ENCODE results near the gene ADGRG3. TPM values are rescaled to one million over a fixed set of nuclear protein-coding genes. Genes with fewer than 3 reads are reported as not detected.
A peak's percentile ranks its signal among the peaks of the same experiment; 100 is the strongest.

The ADGRG3 gene
- total and polyA plus RNA-seq, 2 of the 13 experiments (the other 11 are each of a cell fraction or from before 2014, with no cell fraction given): 2.7 to 11.8 TPM

GRCh38 chr16:57623251-57624043 is 44.7 kb upstream of the ADGRG3 start (continued):
- TF ChIP-seq MXI1 (IDR thresholded peaks at IDR 0.05; ENCODE audit: borderline replicate concordance, low read depth, low read length) (peak; percentile 47; the same call in 1 of the 3 replicates), ZNF724P (CRISPR knock-in tag; IDR thresholded peaks at IDR 0.05; ENCODE audit: borderline replicate concordance) (no peak), IKZF5 (CRISPR knock-in tag; IDR thresholded peaks at IDR 0.05) (peak; percentile 31; the same call in 1 of the 2 replicates), SNAPC4 (CRISPR knock-in tag; IDR thresholded peaks at IDR 0.05) (no peak), PCBP1 (IDR thresholded peaks at IDR 0.05; ENCODE audit: borderline replicate concordance, low read depth, low read length) (0 out of 2 replicates have a peak, but pooled peaks have one; percentile 60), GLI4 (CRISPR knock-in tag; IDR thresholded peaks at IDR 0.05; ENCODE audit: borderline replicate concordance) (no peak), ZFX (CRISPR knock-in tag; IDR thresholded peaks at IDR 0.05; ENCODE audit: low read depth) (peak; percentile 68), SAP130 (CRISPR knock-in tag; IDR thresholded peaks at IDR 0.05; ENCODE audit: low read depth) (0 out of 2 replicates have a peak, but pooled peaks have one; percentile 42), HNRNPL (IDR thresholded peaks at IDR 0.05; ENCODE audit: low read depth, low read length) (0 out of 2 replicates have a peak, but pooled peaks have one; percentile 48), KDM1A (CRISPR knock-in tag; IDR thresholded peaks at IDR 0.05) (peak; percentile 99), USF2 (IDR thresholded peaks at IDR 0.05; ENCODE audit: low read depth, low read length) (peak; percentile 70), USF2 (CRISPR knock-in tag; IDR thresholded peaks at IDR 0.05; ENCODE audit: borderline replicate concordance) (peak; percentile 38; the same call in 1 of the 2 replicates), THRA (CRISPR knock-in tag; IDR thresholded peaks at IDR 0.05; ENCODE audit: borderline replicate concordance) (peak; percentile 48; the same call in 1 of the 2 replicates), ZNF3 (CRISPR knock-in tag; IDR thresholded peaks at IDR 0.05) (0 out of 2 replicates have a peak, but pooled peaks have one; percentile 27), ZNF354B (CRISPR knock-in tag; IDR thresholded peaks at IDR 0.05) (no peak)

All from HepG2 (cell line).